D721Med (cell line): ENCODE data around the gene HJURP.
"Not testable (repeated sequence)": the region's sequence is repeated elsewhere in the genome, so short reads cannot be mapped to it uniquely, and the experiment has no call there.

Experiments
- DNase-seq: peaks from one replicate; pipeline ENCODE4 v3.0.0; 2011; ENCODE audit warnings: low spot score; ENCODE audit not compliant: insufficient read length
- FAIRE-seq: peaks from 2 replicates; lab custom pipeline; 2011; peaks lifted over from hg19 to GRCh38; lab: Jason Lieb, UNC
- CTCF ChIP-seq: IDR thresholded peaks from 2 replicates; pipeline ENCODE4 v1.5.1; 2012; ENCODE audit warnings: mild to moderate bottlenecking, control low read depth; ENCODE audit not compliant: insufficient read depth; ENCODE audit errors: missing control alignments

Gene HJURP

GRCh38 chr2:233854241-233854981, at the start of gene HJURP:
HJURP (minus strand) TSS chr2:233854535; CDS start chr2:233854500, 35 bp downstream.
- FAIRE-seq (no peak), DNase-seq (peak; percentile 97)

GRCh38 chr2:233901884-233902283, 47.5 kb upstream of the HJURP start:
- no peak for FAIRE-seq
- DNase-seq: no peak
- TF ChIP-seq CTCF: no peak

More at GRCh38 chr2:233854241-233854981, at the start of gene HJURP:
- TF ChIP-seq CTCF: no peak

GRCh38 chr2:233901367-233901766, 47.0 kb upstream of the HJURP start:
- DNase-seq (no peak), FAIRE-seq (no peak)
- no peak for TF ChIP-seq CTCF

GRCh38 chr2:233896253-233896652, 41.9 kb upstream of the HJURP start:
- FAIRE-seq: not testable (repeated sequence)

GRCh38 chr2:233892793-233893192, 38.5 kb upstream of the HJURP start:
- FAIRE-seq (no peak), DNase-seq (no peak)
- no peak for TF ChIP-seq CTCF

More at GRCh38 chr2:233896253-233896652, 41.9 kb upstream of the HJURP start:
- not testable (repeated sequence) for DNase-seq

- FAIRE-seq (no peak), DNase-seq (no peak)
- TF ChIP-seq CTCF: no peak
These were observed 28.0 kb upstream of the HJURP start for GRCh38 chr2:233882353-233882752.

- not testable (repeated sequence) for FAIRE-seq, DNase-seq
These were observed 17.8 kb upstream of the HJURP start for GRCh38 chr2:233872125-233872524.

- FAIRE-seq (no peak), DNase-seq (no peak)
- TF ChIP-seq CTCF: no peak
These were observed 17.1 kb upstream of the HJURP start for GRCh38 chr2:233871432-233871831.
